D341Med (cell line): ENCODE measurements around the gene MAGI1.

Source experiments
- DNase-seq: peaks from one replicate; pipeline ENCODE4 v3.0.0; 2012; ENCODE audit warnings: low spot score

MAGI1 gene

DNA sequence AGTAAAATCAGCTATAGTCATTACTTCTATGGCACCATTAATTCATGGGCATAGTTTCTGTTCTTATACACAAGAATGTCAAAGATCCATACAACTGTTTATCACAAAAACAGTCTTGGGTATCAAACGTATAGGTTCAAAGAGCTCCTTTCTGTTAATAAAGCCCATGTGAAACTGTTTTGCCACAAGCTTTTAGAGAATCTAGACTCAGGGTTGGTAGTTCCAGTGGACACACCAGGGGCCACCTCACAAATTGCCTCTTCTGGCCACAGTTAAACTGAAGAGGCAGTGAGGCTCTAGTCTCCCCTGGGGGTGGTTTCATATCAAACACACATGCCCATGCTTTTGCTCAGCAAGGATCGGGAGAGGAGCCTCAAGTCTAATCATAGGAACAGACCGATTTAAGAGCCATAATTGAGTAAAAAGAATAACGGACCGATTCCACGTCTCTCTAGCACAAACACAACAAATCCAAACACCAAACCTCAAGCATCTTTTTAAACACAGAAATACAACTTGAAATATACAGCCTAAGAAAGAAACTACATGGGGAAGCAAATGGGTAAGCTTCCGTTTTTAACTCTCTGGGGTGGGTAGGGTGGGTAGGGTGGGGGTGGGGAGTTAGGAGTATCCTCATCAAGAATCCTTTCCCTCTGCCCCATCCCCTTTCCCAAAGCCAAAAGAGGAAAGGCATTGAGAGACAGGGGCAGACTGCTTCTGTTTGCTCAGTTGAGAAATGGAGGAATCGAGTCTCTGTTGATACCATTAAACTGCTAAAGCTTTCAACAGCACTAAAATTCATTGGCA is 443.3 kb downstream of the MAGI1 start:
- no peak for DNase-seq

DNA sequence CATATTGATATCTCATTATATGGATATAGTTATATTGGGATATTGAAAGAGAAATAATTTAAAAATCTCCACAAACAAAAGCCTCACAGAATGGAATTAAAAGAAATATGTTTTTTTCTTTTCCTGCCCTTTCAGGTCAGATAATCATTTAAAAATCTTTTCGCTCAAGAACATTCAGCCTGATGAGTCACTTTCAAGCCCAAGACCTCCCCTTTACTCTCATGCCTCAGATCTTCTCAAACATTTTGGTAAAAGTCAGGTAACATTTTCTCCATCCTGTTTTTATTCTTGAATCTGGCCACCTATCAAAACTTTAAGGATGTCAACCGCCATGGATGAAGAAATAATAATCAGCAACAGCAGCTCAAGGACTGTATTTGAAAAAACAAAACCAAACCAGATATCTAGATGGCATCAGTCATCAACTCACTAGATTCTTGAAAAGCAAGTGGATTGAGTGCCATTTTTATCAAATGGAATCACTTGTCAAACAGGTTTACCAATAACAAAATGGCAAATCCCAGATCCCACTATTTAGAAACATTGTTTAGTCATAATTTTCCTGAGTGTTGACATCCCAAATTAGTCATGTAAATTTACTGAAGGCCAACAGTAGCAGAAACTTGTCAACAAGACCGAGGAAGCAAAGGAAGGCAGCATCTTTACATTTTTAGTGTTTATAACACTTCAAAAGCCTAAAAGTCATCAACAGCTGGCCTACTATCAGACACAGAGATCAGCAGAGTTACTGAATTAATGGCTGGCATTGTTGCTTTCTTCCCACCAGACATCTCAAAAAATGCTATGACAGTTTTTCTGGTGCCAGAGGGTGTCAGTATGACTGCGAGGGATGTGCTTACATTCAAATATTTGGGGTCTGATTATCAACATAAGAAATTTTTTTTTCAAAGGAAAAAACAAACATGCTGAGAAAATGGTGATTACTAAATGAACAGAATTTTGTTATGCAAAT is 444.7 kb downstream of the MAGI1 start:
- no peak for DNase-seq

GRCh38 chr3:65591313-65591712 is 447.4 kb downstream of the MAGI1 start:
- no peak for DNase-seq

- no peak for DNase-seq
These were observed 449.8 kb downstream of the MAGI1 start for GRCh38 chr3:65588884-65589283.

DNA sequence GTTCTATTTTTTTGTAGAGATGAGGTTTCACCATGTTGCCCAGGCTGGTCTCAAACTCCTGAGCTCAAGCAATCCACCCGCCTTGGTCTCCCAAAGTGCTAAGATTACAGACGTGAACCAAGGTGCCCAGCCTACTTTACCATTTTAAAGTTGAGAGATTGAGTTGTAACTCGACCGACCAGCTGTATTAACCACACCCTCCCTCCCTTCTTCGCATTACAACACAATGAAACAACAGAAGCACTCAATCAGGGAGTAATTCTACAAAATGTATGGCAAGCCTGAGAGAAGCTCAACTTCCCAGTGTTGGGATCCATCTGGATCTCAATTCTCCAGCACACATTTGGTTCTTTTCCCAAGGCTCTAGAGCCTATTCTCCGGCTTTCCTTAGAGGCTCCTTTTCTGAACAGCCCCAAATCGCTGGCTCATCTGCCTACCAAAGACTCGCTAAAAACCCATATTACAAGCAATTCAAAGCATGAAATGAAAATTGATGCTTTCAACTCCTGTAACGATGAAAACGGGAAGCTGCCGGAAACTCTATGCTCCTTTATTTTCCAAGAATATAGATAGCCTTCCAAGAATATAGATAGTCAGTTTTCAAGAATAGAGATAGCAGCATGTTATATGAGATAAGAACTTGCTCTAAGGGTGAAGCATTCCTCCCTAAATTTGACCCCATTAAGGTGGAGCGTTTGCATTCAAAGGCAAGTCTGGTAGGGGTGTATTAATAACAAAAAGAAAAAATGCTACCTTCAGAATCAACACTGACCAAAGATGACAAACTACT is 450.9 kb downstream of the MAGI1 start:
- no peak for DNase-seq

DNA sequence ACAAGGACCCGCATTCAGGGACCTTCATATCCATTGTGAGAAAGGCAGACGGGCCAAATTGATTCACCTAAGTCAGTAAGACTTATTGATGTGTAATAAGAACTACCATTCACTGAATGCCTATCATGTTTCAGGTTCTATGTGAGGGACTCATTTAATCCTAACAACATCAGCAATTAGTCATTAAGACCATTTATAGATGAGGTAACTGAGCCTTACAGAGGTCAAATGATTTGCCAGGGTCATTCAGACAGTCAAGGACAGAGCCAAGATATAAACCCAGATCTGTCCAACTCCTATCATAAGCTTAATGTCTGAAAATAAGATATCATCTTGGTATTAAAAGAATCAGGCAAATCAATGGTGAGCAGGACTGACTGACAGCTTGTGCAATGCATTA is 453.8 kb downstream of the MAGI1 start:
- DNase-seq = no peak

GRCh38 chr3:65584002-65584401 is 454.7 kb downstream of the MAGI1 start:
- DNase-seq = no peak

GRCh38 chr3:65583188-65583587 is 455.5 kb downstream of the MAGI1 start:
- no peak for DNase-seq

DNA sequence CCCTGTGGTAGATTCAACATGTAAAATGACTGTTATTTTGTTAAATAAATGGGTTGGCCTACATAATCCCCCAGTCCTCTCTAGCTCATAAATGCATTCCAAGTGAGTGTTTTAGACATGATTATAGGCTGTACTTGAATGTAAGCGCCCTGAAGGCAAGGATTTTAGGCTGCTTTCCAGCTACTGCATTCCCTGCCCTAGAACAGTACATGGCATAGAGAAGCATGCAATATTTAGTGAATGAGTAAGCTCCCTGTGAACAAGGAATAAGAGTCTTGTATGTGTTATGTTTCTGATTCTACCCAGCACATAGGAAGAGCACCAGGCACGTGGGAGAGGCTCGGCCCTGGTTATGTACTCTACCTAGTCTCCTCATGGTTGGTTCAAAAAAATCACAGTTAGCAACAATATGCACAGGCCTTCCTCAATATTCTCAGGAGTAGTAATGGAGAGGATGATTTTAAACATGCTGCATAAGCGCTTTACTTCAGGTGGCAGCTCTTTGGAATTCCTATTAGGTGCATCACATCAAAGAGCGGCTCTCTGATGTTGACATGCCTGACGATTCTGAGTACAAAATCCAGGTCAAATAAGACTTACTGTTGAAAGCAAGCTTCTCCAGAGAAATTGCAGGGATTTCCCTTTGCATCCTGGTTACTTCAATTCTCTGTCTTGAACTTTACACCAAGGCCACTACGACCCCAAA is 456.6 kb downstream of the MAGI1 start:
- DNase-seq = no peak

DNA sequence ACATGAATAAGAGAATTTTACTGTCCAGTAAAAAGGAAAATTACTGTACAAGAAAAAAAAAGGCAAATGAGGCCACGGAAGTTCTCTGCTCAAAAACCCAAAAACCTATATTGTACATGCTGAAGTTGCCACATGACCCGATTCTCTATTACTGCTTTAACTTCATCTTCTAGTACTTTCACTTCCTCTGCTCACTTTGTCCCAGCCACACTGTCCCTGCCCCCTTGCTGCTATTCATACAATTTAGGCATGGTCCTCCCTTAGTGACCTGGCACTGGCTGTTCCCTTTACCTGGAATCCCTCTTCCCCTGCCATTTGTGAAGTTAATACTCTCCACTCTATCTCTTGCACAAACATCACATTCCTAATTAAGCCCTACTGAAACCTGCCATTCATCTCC is 457.4 kb downstream of the MAGI1 start:
- no peak for DNase-seq

DNA sequence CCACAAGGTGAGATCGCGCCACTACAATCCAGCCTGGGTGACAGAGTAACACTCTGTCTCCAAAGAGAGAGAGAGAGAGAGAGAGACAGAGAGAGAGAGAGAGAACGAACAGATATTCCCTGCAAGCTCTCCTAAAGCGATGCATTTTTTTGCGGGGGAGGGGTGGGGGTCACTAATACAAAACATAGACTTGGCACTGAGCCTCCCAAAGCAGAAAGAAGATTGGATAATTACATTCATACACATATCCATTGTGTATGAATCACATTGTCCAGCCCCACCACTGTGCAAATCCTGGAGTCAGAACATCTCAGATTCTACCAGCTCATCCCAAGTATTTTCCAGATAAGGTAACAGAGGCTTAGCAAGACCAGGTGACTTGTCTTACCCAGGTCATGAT is 459.9 kb downstream of the MAGI1 start:
- no peak for DNase-seq

DNA sequence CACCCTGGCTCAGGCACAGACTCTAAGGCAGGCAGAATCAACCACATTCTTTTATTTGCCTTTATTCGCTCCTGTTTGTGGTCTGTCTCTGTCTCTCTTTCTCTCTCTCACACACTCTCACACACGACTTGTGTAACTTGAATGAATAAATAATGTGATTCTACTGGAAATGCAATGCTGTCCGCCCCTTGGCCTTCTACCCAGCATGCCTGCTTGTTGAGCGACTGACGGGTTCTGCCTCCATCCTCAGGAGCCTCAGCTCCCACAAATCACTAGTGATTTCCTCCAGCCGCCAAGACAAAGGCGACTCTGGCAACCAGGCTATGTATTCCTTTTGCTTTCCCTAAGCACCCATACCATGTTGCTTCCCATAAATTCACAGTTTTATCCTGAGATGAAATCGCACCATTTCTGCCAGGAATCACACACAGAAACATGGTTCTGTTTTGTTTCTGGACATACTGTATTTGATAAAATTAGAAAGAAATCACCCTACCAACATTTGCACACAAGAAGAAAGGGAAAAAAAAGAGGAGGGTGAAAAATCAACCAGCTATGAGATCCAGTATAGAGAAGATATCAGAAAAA is 460.8 kb downstream of the MAGI1 start:
- no peak for DNase-seq

DNA sequence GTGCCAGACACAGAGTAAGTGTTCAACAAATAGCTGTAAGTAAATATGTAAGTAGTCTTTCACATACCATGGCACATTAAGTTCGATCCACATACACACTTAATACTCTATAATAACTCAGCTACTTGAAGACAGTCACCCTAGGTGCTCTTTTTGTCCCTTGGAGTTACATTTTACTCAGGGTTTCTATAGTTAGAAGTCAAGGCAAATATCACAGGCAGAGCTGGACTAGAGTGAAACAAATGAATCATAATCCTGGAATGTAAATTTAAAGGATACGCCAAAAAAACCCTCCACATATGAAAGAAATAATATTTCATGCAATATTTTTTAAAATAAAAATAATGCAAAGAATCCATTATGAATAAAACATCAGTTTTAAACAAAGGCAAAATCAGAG is 461.8 kb downstream of the MAGI1 start:
- no peak for DNase-seq

DNA sequence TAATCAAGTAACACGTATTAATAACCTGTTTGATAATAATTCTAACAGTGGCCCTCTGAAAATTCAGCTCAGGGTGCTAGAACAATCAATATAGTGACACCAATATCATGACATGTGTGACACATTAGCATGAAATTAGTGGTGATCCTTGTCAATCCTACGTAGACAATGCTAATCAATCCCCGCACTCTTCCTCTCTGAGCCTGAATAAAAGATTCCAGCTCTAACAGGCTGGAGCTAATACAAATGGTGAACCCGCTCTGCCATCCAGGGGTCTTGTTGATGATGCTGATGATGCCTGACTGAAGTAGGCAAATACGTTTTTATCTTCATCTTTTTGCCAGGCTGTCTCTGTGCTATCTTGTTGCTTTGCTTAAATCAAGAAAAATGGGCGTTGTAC is 462.5 kb downstream of the MAGI1 start:
- no peak for DNase-seq

DNA sequence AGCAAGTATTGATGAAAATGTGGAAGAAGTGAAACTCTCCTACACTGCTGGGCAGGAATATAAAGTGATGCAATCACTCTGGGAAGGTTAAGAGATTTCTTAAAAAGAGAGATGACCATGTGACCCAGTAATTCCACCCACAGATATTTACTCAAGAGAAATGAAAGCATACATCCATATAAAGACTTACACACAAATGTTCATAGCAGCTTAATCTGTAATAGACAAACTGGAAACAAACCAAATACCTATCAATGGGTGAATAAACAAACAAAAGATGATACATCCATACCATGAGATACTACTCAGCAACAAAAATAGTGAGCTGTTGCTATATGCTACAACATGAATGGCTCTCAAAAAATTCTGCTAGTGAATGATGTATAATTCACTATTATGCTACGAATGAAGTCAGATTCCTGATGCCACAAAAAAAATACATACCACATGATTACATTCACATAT is 463.3 kb downstream of the MAGI1 start:
- no peak for DNase-seq

- DNase-seq = no peak
These were observed 465.1 kb downstream of the MAGI1 start for GRCh38 chr3:65573548-65574116.

- DNase-seq = no peak
These were observed 466.4 kb downstream of the MAGI1 start for GRCh38 chr3:65572175-65572777.

DNA sequence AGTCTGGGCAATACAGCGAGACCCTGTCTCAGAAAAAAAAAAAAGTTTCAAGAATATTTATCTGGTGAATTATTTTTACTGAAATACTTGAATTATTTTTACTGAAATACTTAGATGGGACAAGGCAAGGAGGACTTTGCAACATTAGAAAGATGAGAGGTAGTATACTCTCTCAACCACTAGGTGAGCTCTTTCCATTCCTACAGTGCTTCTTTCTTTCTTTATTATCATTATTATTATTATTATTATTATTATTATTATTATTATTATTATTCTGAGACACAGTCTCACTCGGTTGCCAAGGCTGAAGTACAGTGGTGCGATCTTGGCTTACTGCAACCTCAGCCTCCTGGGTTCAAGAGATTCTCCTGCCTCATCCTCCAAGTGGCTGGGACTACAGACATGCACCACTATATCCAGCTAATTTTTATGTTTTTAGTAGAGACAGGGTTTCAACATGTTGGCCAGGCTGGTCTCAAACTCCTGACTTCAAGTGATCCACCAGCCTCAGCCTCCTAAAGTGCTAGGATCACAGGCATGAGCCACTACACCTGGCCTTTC is 468.8 kb downstream of the MAGI1 start:
- DNase-seq = no peak

GRCh38 chr3:65569129-65569528 is 469.6 kb downstream of the MAGI1 start:
- DNase-seq = no peak

DNA sequence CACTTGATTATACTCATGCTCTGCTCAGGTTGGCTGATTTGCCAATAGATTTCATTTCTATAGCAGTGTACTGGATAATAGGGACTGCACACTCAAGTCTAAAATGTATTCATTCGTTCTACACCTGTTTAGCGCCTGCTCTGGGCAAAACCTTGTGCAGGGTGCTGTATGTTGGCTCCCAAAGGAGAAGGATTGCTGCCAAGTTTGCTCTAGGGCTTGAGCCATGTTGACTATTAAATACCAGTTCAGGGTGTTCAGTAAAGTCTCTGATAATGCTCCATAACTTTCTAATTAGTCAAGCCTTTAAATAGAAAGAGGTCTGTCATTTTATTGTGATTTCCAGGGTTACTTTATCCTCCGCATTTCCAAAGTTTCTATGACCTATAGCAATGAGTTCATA is 470.2 kb downstream of the MAGI1 start:
- no peak for DNase-seq
